HepG2 (cell line): Measurements from ENCODE around the gene LRRC25. TPM values are rescaled to one million over a fixed set of nuclear protein-coding genes. Genes with fewer than 3 reads are reported as not detected.
A peak's percentile ranks its signal among the peaks of the same experiment; 100 is the strongest.

Experiments used
- CHD2 ChIP-seq: IDR thresholded peaks from 2 replicates; pipeline ENCODE4 v1.6.1; 2011; ENCODE audit warnings: low read depth, low read length, improper control_type of control experiment
- ELF4 ChIP-seq: sonication (generic); formaldehyde crosslinking; IDR thresholded peaks from 2 replicates; pipeline ENCODE4 v1.5.0; 2020; ENCODE audit warnings: missing genetic modification reagents, mild to moderate bottlenecking, moderate library complexity, borderline replicate concordance
- ESRRA ChIP-seq: sonication (generic); formaldehyde crosslinking; IDR thresholded peaks from 2 replicates; pipeline ENCODE4 v1.5.1; 2020; ENCODE audit warnings: mild to moderate bottlenecking, low read depth, missing genetic modification reagents
- FUBP1 ChIP-seq: sonication (generic); formaldehyde crosslinking; IDR thresholded peaks from 2 replicates; pipeline ENCODE4 v1.5.1; 2020; ENCODE audit warnings: missing genetic modification reagents, mild to moderate bottlenecking, borderline replicate concordance
- MIXL1 ChIP-seq: IDR thresholded peaks from 2 replicates; pipeline ENCODE4 v1.6.1; 2016
- POLR2AphosphoS5 ChIP-seq: IDR thresholded peaks from 2 replicates; pipeline ENCODE4 v1.6.1; 2012; ENCODE audit warnings: low read depth, low read length
- PPARG ChIP-seq: conservative IDR thresholded peaks from 2 replicates; pipeline ENCODE4 v1.6.1; 2016; ENCODE audit warnings: missing biosample characterization, missing genetic modification reagents
- RFX5 ChIP-seq: IDR thresholded peaks from 2 replicates; pipeline ENCODE4 v1.6.1; 2011; ENCODE audit warnings: low read depth, low read length, improper control_type of control experiment
- SIX4 ChIP-seq: sonication (generic); formaldehyde crosslinking; IDR thresholded peaks from 2 replicates; pipeline ENCODE4 v1.4.0; 2020; ENCODE audit warnings: missing genetic modification reagents
- SP1 ChIP-seq, 2 experiments: fragments of 450-650 bp in 1 of 2; sonication (generic) in 1 of 2; formaldehyde crosslinking in 1 of 2; IDR thresholded peaks; 2 replicates each; pipeline versions ENCODE4 v1.4.0 to v1.6.1; 2016 to 2020; ENCODE audit warnings: missing genetic modification reagents in 1 of 2
- SP5 ChIP-seq: IDR thresholded peaks from 2 replicates; pipeline ENCODE4 v1.6.1; 2016; ENCODE audit warnings: low read depth, borderline replicate concordance
- STAG1 ChIP-seq: sonication (generic); formaldehyde crosslinking; IDR thresholded peaks from 2 replicates; pipeline ENCODE4 v1.4.0; 2020; ENCODE audit warnings: missing genetic modification reagents
- ZBTB43 ChIP-seq: sonication (generic); formaldehyde crosslinking; conservative IDR thresholded peaks from 2 replicates; pipeline ENCODE4 v1.4.0; 2020; ENCODE audit warnings: missing genetic modification reagents
- ZBTB7B ChIP-seq: sonication (generic); formaldehyde crosslinking; IDR thresholded peaks from 2 replicates; pipeline ENCODE4 v1.4.0; 2020; ENCODE audit warnings: missing genetic modification reagents
- ZNF205 ChIP-seq: IDR thresholded peaks from 2 replicates; pipeline ENCODE4 v1.6.1; 2018; ENCODE audit warnings: missing biosample characterization, missing genetic modification reagents
- ZNF503 ChIP-seq: sonication (generic); formaldehyde crosslinking; IDR thresholded peaks from 2 replicates; pipeline ENCODE4 v1.4.0; 2020; ENCODE audit warnings: missing genetic modification reagents
- ZNF816 ChIP-seq: sonication (generic); formaldehyde crosslinking; IDR thresholded peaks from 2 replicates; pipeline ENCODE4 v1.8.0; 2022; ENCODE audit warnings: missing genetic modification reagents, mild to moderate bottlenecking, borderline replicate concordance
- polyA plus RNA-seq, 8 experiments: library from polyadenylated mRNA; depleted of rRNA in 3 of 8; stranded (reverse) in 7 of 8; unstranded in 1 of 8; fragments of >200 nt; fragmentation: Illumina TruSeq in 4 of 8; extraction: Trizol in 4 of 8; gene quantifications; 2 replicates each; pipeline versions ENCODE4 v1.2.1 to v1.2.3, GENCODE V29; 2011 to 2016; ENCODE audit warnings: low read depth in 4 of 8, missing spikeins in 1 of 8, mixed read lengths in 1 of 8; ENCODE audit not compliant: insufficient read depth in 1 of 8
- total RNA-seq, 5 experiments: library from RNA; depleted of rRNA; stranded (reverse); fragments of >200 nt; fragmentation: Illumina TruSeq; extraction: Trizol; gene quantifications; 2 replicates each; pipeline ENCODE4 v1.2.3, GENCODE V29; 2016; ENCODE audit warnings: low read depth in 1 of 5
- TF ChIP-seq, protein P1 (sequence below): sonication (generic); formaldehyde crosslinking; IDR thresholded peaks from 2 replicates; pipeline ENCODE4 v1.8.1; 2023; ENCODE audit warnings: mild to moderate bottlenecking, inconsistent platforms, moderate library complexity, missing genetic modification reagents, borderline replicate concordance
- TF ChIP-seq, protein P2 (sequence below): sonication (generic); formaldehyde crosslinking; IDR thresholded peaks from 2 replicates; pipeline ENCODE4 v1.5.1; 2020; ENCODE audit warnings: mild to moderate bottlenecking, moderate library complexity, missing genetic modification reagents

LRRC25 gene
- total and polyA plus RNA-seq, 2 of the 13 experiments (the other 11 are each of a cell fraction or from before 2014, with no cell fraction given) = 0.13 to 0.53 TPM

DNA sequence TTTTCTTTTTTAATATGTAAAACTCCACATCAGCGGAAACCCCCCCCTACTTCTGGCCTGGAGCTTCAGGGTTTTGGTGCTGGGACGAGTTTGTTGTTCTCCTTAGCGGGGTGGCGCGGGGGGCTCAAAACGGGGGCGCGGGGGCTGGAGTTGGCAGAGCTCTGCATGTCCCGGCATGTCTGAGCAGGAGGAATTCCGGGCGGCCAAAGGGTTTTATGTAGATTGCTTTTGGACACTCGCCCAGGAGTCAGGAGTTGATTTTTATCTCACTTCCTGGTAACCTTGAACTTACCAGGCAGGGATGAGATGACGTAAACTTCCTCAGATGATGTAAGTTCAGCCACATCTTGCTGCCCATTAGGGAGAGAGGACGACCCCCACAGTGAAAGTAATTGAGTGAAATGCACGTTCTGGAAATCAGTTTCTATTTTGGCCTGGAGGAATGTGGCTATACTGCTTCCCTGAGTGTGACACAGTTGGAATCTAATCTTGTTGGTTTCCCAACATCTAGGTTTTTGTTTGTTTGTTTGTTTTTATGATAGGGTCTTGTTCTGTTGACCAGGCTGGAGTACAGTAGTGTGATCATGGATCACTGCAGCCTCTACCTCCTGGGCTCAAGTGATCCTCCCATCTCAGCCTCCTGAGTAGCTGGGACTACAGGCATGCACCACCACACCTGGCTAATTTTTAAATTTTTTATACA lies 32.4 kb downstream of the LRRC25 start (continued):
- TF ChIP-seq, protein P1, sequence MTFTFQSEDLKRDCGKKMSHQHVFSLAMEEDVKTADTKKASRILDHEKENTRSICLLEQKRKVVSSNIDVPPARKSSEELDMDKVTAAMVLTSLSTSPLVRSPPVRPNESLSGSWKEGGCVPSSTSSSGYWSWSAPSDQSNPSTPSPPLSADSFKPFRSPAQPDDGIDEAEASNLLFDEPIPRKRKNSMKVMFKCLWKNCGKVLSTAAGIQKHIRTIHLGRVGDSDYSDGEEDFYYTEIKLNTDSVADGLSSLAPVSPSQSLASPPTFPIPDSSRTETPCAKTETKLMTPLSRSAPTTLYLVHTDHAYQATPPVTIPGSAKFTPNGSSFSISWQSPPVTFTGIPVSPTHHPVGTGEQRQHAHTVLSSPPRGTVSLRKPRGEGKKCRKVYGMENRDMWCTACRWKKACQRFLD (CRISPR knock-in tag) = no peak
- TF ChIP-seq SP1 (IDR thresholded peaks at IDR 0.05) = no peak
- 0 out of 2 replicates have a peak, but pooled peaks have one; percentile 13 for TF ChIP-seq SP1 (CRISPR knock-in tag; IDR thresholded peaks at IDR 0.05)
- TF ChIP-seq, protein P2, sequence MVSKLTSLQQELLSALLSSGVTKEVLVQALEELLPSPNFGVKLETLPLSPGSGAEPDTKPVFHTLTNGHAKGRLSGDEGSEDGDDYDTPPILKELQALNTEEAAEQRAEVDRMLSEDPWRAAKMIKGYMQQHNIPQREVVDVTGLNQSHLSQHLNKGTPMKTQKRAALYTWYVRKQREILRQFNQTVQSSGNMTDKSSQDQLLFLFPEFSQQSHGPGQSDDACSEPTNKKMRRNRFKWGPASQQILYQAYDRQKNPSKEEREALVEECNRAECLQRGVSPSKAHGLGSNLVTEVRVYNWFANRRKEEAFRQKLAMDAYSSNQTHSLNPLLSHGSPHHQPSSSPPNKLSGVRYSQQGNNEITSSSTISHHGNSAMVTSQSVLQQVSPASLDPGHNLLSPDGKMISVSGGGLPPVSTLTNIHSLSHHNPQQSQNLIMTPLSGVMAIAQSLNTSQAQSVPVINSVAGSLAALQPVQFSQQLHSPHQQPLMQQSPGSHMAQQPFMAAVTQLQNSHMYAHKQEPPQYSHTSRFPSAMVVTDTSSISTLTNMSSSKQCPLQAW (CRISPR knock-in tag) = peak; percentile 56
- 0 out of 2 replicates have a peak, but pooled peaks have one; percentile 16 for TF ChIP-seq STAG1
- TF ChIP-seq ZNF503 (CRISPR knock-in tag) = peak; percentile 64; the same call in 1 of the 2 replicates
- 0 out of 2 replicates have a peak, but pooled peaks have one; percentile 32 for TF ChIP-seq RFX5
- peak; percentile 46; the same call in 1 of the 2 replicates for TF ChIP-seq POLR2AphosphoS5
- TF ChIP-seq ZNF205 (CRISPR knock-in tag) = peak; percentile 40; the same call in 1 of the 2 replicates
- peak; percentile 49 for TF ChIP-seq SIX4 (CRISPR knock-in tag)
- TF ChIP-seq FUBP1 (CRISPR knock-in tag) = 0 out of 2 replicates have a peak, but pooled peaks have one; percentile 43
- peak; percentile 99 for TF ChIP-seq ZBTB7B (CRISPR knock-in tag)
- TF ChIP-seq CHD2 = no peak
- TF ChIP-seq PPARG (CRISPR knock-in tag) = peak; percentile 78
- peak; percentile 73 for TF ChIP-seq SP5 (CRISPR knock-in tag)
- TF ChIP-seq ESRRA = peak; percentile 42; the same call in 1 of the 2 replicates
- peak; percentile 69; the same call in 1 of the 2 replicates for TF ChIP-seq ZNF816 (CRISPR knock-in tag)
- TF ChIP-seq ELF4 (CRISPR knock-in tag) = 0 out of 2 replicates have a peak, but pooled peaks have one; percentile 49
- TF ChIP-seq MIXL1 (CRISPR knock-in tag) = peak; percentile 58; the same call in 1 of the 2 replicates
- peak; percentile 51; the same call in 1 of the 2 replicates for TF ChIP-seq ZBTB43 (CRISPR knock-in tag)
